ENCODE results near the gene ZC3H6. TPM values are rescaled to one million over a fixed set of nuclear protein-coding genes. Genes with fewer than 3 reads are reported as not detected.

Gene ZC3H6
- polyA plus RNA-seq, 2 of the 4 experiments (the other 2 are of a cell fraction), result 0.75 to 1.9 TPM

GRCh38 chr2:112259509-112260294, 15.7 kb upstream of the ZC3H6 start:
- FAIRE-seq (no peak), DNase-seq (ENCODE audit: low read depth in 1 of 2, low spot score in 1 of 2) (peak; percentile 44 to 80), ATAC-seq (peak; percentile 74 to 77)
- H3K9me3 ChIP-seq, result peaks cover 9% of the 10 kb centered on the region
- H3K4me1 ChIP-seq, result no peaks in the 10 kb centered on the region
- CTCF ChIA-PET, result interaction anchor here (0.7 to 3.0 kb wide), 28 partner anchors 9 to 706 kb away, joined by 3 to 15 read pairs (median 4); no protein-coding TSS in a partner anchor
- POLR2A ChIA-PET, result interaction anchor here (0.6 kb wide), 1 partner anchor 174 kb away, joined by 4 read pairs; the partner anchor contains the start of gene RGPD8
- H3K4me2 ChIP-seq, result peak overlapping the region; percentile 63
- H3K4me3 ChIP-seq, result no peak overlapping the region
- 17% methylated on average over 15 of the region's 15 CpGs for WGBS (ENCODE audit: missing lambda C conversion rate)
- 0 out of 6 replicates have a peak overlapping the region, but pooled peaks of 1 of the 2 experiments have one; percentile 38 for H3K27ac ChIP-seq
- TF ChIP-seq BHLHE40 (IDR thresholded peaks at IDR 0.05; ENCODE audit: low read depth, low read length), result no peak
- no peak for TF ChIP-seq HOXB13 (CRISPR knock-in tag; IDR thresholded peaks at IDR 0.05; ENCODE audit: low read depth)
- no peak for TF ChIP-seq TFCP2L1 (CRISPR knock-in tag; IDR thresholded peaks at IDR 0.05)
- 0 out of 2 replicates have a peak, but pooled peaks have one; percentile 6 for TF ChIP-seq ZC3H11A (IDR thresholded peaks at IDR 0.05)
- TF ChIP-seq CTCF (IDR thresholded peaks at IDR 0.05), result peak; percentile 92
- peak; percentile 40 to 62; a peak in 3 of 4 replicates for TF ChIP-seq CEBPB (IDR thresholded peaks at IDR 0.05)
- TF ChIP-seq ZNF302 (CRISPR knock-in tag; IDR thresholded peaks at IDR 0.05), result no peak
- peak; percentile 89 for TF ChIP-seq SMC3 (IDR thresholded peaks at IDR 0.05)
- TF ChIP-seq RAD21 (conservative IDR thresholded peaks at IDR 0.05 in 1 of 2, IDR thresholded peaks at IDR 0.05 in 1 of 2), result peak; percentile 88 to 89
- no peak for TF ChIP-seq ZFP36 (IDR thresholded peaks at IDR 0.05; ENCODE audit: borderline replicate concordance, partially characterized antibody)
- TF ChIP-seq ESRRA (IDR thresholded peaks at IDR 0.05; ENCODE audit: borderline replicate concordance, low read length), result 0 out of 2 replicates have a peak, but pooled peaks have one; percentile 5

- ATAC-seq (no peak; a peak in 1 of 6 replicates), DNase-seq (ENCODE audit: low read depth in 1 of 2, low spot score in 1 of 2) (no peak), FAIRE-seq (no peak)
- 100% methylated on average over 3 of the region's 3 CpGs for WGBS (ENCODE audit: missing lambda C conversion rate)
- ChIA-PET CTCF (interaction anchor here (0.7 to 3.0 kb wide), 14 partner anchors 10 to 466 kb away, joined by 3 to 15 read pairs (median 6); no protein-coding TSS in a partner anchor), POLR2A (no interaction called here)
- H3K4me2 ChIP-seq, result no peak overlapping the region
- no peak overlapping the region for H3K27ac ChIP-seq
- H3K4me3 ChIP-seq, result no peak overlapping the region
- TF ChIP-seq MYC (IDR thresholded peaks at IDR 0.05; ENCODE audit: borderline replicate concordance, low read length) (no peak), POLR2A (IDR thresholded peaks at IDR 0.05; ENCODE audit: low read length) (no peak), HES2 (IDR thresholded peaks at IDR 0.05) (no peak), GATA3 (IDR thresholded peaks at IDR 0.05; ENCODE audit: borderline replicate concordance) (no peak), MAX (IDR thresholded peaks at IDR 0.05) (no peak), SREBF2 (IDR thresholded peaks at IDR 0.05) (no peak), BCL3 (IDR thresholded peaks at IDR 0.05) (no peak), REST (IDR thresholded peaks at IDR 0.05) (no peak), NFE2L2 (conservative IDR thresholded peaks at IDR 0.05; ENCODE audit: low read length) (no peak), JUNB (IDR thresholded peaks at IDR 0.05) (no peak), HOXB5 (CRISPR knock-in tag; IDR thresholded peaks at IDR 0.05) (no peak), CBX2 (IDR thresholded peaks at IDR 0.05; ENCODE audit: borderline replicate concordance, low read depth) (no peak), KDM1A (IDR thresholded peaks at IDR 0.05; ENCODE audit: low read depth) (no peak), MAFK (IDR thresholded peaks at IDR 0.05; ENCODE audit: partially characterized antibody) (no peak)
- H3K9me3 ChIP-seq, result peaks cover 9% of the 10 kb centered on the region
- H3K4me1 ChIP-seq, result no peaks in the 10 kb centered on the region
These were observed 15.1 kb upstream of the ZC3H6 start for GRCh38 chr2:112260295-112260625.

All from A549 (cell line).